Upper lobe of right lung (tissue), 1 donor: ENCODE data around the gene FILIP1L. TPM values are rescaled to one million over a fixed set of nuclear protein-coding genes. Genes with fewer than 3 reads are reported as not detected.

Source experiments
- ATAC-seq: fragments of 200-7000 bp; cut with Tn5 transposase; one replicate; pipeline ENCODE4 v1.9.1; 2020; ENCODE audit warnings: mild to moderate bottlenecking, moderate library complexity
- DNase-seq: peaks from one replicate; pipeline ENCODE4 v3.0.0-alpha.2; 2020
- H3K27ac ChIP-seq: fragments of 200-600 bp; one replicate; pipeline ENCODE4 v1.8.0; 2022
- H3K27me3 ChIP-seq: fragments of 200-600 bp; one replicate; pipeline ENCODE4 v1.8.0; 2022; ENCODE audit warnings: mild to moderate bottlenecking
- H3K36me3 ChIP-seq: fragments of 200-600 bp; one replicate; pipeline ENCODE4 v1.8.0; 2022
- H3K4me1 ChIP-seq: fragments of 200-600 bp; one replicate; pipeline ENCODE4 v1.8.0; 2022
- H3K4me3 ChIP-seq: fragments of 200-600 bp; one replicate; pipeline ENCODE4 v1.8.0; 2022; ENCODE audit warnings: mild to moderate bottlenecking
- H3K9me3 ChIP-seq: fragments of 200-600 bp; one replicate; pipeline ENCODE4 v1.8.0; 2022
- intact Hi-C: fragments of 100-400 bp; cut with DNase I; formaldehyde crosslinking; loops from one replicate; pipeline ENCODE4 v1.11.0; 2022
- total RNA-seq: library from RNA; stranded (reverse); fragmentation: NEBNext Ultra II Directional; extraction: Animal tissue kit (Norgen Biotek cat#: 25700); gene quantifications from one replicate; pipeline ENCODE4 v1.2.1, GENCODE V29; 2021
- TF ChIP-seq, protein P1 (sequence below): fragments of 200-600 bp; IDR thresholded peaks from one replicate; pipeline ENCODE4 v1.8.0; 2022; ENCODE audit warnings: antibody characterized with exemption
- donor health status: DM: no; HTN: yes; CAD: no; lungs with severe emphysema.

The FILIP1L gene
- total RNA-seq, 1 donor from 2014 or later: 43.2 TPM

DNA sequence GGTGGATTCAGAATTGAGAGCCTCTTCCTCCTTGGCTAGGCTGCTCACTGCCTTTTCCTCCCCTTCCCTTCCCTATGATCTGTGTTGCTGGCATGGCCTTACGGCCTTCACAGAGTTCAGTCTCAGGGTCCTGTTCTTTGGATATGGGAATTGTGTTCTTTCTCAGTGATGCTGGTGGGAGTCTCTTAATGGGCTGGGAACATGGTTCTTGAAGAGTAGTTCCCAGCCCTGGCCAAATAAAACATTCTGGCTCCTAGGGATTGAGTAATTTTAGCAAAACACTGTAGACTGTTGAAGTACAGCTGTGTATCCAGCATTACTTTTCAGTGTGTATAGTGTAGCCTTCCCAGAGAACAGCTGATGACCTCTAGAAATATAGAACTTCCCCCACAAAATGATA lies 22.6 kb upstream of the FILIP1L start:
- DNase-seq: no peak
- H3K36me3 ChIP-seq: no peaks in the 10 kb centered on the region
- no peaks in the 10 kb centered on the region for H3K4me1 ChIP-seq
- H3K4me3 ChIP-seq: no peak overlapping the region
- ATAC-seq: peak; percentile 29
- H3K9me3 ChIP-seq: no peaks in the 10 kb centered on the region
- intact Hi-C loops: no loop called here
- TF ChIP-seq, protein P1, sequence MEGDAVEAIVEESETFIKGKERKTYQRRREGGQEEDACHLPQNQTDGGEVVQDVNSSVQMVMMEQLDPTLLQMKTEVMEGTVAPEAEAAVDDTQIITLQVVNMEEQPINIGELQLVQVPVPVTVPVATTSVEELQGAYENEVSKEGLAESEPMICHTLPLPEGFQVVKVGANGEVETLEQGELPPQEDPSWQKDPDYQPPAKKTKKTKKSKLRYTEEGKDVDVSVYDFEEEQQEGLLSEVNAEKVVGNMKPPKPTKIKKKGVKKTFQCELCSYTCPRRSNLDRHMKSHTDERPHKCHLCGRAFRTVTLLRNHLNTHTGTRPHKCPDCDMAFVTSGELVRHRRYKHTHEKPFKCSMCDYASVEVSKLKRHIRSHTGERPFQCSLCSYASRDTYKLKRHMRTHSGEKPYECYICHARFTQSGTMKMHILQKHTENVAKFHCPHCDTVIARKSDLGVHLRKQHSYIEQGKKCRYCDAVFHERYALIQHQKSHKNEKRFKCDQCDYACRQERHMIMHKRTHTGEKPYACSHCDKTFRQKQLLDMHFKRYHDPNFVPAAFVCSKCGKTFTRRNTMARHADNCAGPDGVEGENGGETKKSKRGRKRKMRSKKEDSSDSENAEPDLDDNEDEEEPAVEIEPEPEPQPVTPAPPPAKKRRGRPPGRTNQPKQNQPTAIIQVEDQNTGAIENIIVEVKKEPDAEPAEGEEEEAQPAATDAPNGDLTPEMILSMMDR: no peak
- H3K27me3 ChIP-seq: no peaks in the 10 kb centered on the region
- no peak overlapping the region for H3K27ac ChIP-seq

DNA sequence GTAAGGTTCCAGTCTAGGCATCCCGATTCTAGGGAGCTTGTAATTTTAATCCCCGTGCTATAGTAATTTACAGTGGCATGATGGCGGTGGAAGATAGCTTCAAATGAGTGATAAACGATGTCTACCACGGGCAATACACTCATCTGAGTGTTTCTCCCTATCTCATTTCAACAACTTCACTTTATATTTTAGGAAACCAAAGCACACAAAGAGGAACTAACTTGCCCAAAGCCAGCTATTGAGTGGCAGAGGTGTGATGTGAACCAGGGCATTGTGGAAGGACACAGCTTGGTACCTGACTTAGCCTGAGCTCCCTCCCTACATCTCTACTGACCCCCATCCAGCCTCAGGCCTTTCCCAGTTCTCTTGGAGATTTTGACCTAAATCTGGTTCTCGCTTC lies 16.9 kb upstream of the FILIP1L start:
- DNase-seq: no peak
- no peak overlapping the region for H3K27ac ChIP-seq
- no peaks in the 10 kb centered on the region for H3K36me3 ChIP-seq
- TF ChIP-seq, protein P1: no peak
- peaks cover 5% of the 10 kb centered on the region for H3K4me1 ChIP-seq
- H3K9me3 ChIP-seq: no peaks in the 10 kb centered on the region
- ATAC-seq: no peak
- H3K4me3 ChIP-seq: no peak overlapping the region
- intact Hi-C loops: no loop called here
- H3K27me3 ChIP-seq: no peaks in the 10 kb centered on the region

DNA sequence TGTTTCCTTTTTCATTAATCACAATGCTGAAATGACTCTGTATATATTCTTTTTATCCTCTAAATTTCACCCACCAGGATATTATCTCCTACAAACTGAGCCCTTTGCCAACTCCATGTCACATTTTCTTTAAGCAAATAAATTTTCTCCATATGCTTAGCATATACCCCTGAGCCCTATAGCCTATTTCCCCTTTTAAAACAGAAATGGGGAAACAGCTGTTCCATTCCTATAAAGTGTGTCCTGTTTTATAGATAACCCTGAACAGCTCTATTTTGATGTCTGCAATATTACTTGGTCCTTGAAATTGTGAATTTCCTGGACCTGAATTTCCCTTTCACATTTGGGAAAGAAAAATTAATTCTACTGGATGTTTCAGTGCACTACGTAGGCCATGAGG lies 15.6 kb upstream of the FILIP1L start:
- intact Hi-C loops: no loop called here
- Histone ChIP-seq H3K36me3 (no peaks in the 10 kb centered on the region), H3K4me3 (no peak overlapping the region), H3K4me1 (peaks cover 5% of the 10 kb centered on the region), H3K27ac (no peak overlapping the region), H3K9me3 (no peaks in the 10 kb centered on the region), H3K27me3 (no peaks in the 10 kb centered on the region)
- no peak for ATAC-seq
- TF ChIP-seq, protein P1: no peak
- DNase-seq: no peak

DNA sequence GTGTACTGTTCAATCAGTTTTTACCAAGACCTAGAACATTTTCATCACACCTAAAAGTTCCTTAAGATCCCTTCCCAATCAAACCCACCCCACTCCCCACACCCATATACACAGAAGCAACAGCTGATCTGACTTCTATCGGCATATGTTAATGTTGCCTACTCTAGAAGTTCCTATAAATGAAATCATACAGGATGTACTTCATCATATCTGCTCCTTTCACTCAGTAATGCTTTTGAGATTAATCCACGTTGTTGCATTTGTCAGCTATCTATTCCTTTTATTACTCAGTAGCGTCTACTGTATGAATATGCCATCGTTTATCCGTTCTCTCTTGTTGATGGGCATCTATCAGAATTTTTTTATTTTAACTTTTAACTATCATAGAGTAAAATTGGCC lies 14.3 kb upstream of the FILIP1L start:
- H3K36me3 ChIP-seq: no peaks in the 10 kb centered on the region
- no peaks in the 10 kb centered on the region for H3K9me3 ChIP-seq
- no peak for ATAC-seq
- H3K4me3 ChIP-seq: no peak overlapping the region
- H3K27ac ChIP-seq: no peak overlapping the region
- H3K4me1 ChIP-seq: peaks cover 5% of the 10 kb centered on the region
- DNase-seq: no peak
- H3K27me3 ChIP-seq: no peaks in the 10 kb centered on the region
- TF ChIP-seq, protein P1: no peak
- intact Hi-C loops: no loop called here

DNA sequence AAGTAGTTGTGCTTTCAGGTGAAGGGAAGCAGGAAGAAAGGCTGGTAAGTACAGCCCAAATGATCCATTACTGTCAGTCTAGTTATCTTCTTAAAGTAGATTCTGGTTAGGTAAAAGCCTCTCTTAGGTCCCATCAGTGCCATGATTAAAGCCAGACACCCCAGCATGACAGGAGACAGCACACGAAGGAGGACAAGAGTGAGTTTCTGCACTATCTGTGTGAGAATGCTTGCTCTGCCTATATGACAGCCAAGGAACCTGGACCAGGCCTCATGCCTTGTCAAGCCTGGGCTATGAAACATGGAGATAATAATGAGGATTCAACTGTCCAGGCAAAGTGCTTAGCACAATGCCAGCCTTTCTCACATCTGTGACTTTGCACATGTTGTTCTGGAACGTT lies 13.5 kb upstream of the FILIP1L start:
- Histone ChIP-seq H3K36me3 (no peaks in the 10 kb centered on the region), H3K9me3 (no peaks in the 10 kb centered on the region), H3K4me3 (no peak overlapping the region), H3K27me3 (no peaks in the 10 kb centered on the region), H3K27ac (no peak overlapping the region), H3K4me1 (peaks cover 5% of the 10 kb centered on the region)
- TF ChIP-seq, protein P1: no peak
- DNase-seq (no peak), ATAC-seq (no peak)
- intact Hi-C loops: no loop called here
